Fibroblast of skin of right biceps (primary cell): Measurements from ENCODE around the gene KRTAP2-3.
"Not testable (repeated sequence)": the region's sequence is repeated elsewhere in the genome, so short reads cannot be mapped to it uniquely, and the experiment has no call there.

Experiments used
- DNase-seq: peaks from one replicate; pipeline ENCODE4 v3.0.0-alpha.2; 2013

KRTAP2-3 gene

GRCh38 chr17:41065829-41066624 lies 6.1 kb upstream of the KRTAP2-3 start, which contains the start of gene KRTAP2-4:
TSS of gene KRTAP2-4 (minus strand) at chr17:41065879. CDS start at chr17:41065845, 34 bp downstream.
- peak; percentile 92 for DNase-seq

DNA sequence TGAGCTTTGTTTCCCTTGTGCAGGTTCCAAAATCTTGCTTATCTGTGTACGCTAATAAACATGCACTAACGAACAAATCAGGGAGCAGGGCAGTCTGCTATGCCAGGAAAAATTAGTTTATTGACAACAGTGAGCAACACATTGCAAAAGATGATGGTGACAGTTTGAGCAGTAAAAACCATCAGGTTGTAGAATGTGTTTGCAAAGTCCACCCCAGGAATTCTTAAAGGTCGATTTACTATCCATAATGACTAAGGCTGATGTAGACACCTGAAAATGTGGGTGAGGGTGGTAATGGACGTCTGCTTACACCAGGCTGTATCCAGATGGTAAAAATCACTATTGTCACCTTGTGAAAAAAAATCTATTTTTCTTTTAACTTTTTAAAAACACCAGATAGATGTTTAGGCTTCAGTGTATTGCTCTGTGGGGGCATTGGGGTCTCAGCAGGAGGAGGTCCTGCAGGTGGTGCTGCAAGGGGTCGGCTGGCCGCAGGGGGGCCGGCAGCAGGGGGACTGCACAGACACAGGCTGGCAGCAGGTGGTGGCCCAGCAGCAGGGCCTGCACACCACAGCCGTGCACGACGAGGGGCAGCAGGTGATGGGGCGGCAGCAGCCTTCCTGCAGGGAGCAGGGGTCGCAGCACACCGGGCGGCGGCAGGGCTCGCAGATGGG lies 5.2 kb upstream of the KRTAP2-3 start:
- not testable (repeated sequence) for DNase-seq

GRCh38 chr17:41064301-41064700 lies 4.4 kb upstream of the KRTAP2-3 start:
- no peak for DNase-seq

DNA sequence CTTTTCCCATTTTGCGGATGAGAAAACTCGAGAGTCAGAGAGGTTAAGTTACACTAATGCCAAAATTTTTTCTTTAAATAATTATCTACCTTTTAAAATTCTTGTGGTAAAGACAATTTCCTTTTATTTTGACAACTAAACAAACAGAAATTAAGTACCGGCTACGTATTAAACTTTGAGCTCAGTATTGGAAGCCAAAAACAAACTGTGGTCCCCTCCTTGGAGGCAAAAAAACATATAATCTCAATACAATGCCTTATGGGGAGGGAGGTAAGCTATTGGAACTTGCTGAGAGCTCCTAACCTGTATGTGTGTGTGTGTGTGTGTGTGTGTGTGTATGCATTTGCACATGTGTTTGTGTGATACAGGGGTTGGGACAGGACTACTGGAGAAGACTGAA lies 3.5 kb upstream of the KRTAP2-3 start:
- no peak for DNase-seq

- DNase-seq = peak; percentile 98
These were observed 2.0 kb upstream of the KRTAP2-3 start for GRCh38 chr17:41061964-41062363.

GRCh38 chr17:41059276-41060051 lies 450 bp downstream of the KRTAP2-3 start:
- DNase-seq = peak; percentile 96

- DNase-seq = no peak
These were observed 1.2 kb downstream of the KRTAP2-3 start for GRCh38 chr17:41058741-41059140.

GRCh38 chr17:41057547-41057946 lies 2.4 kb downstream of the KRTAP2-3 start:
- DNase-seq = no peak

- not testable (repeated sequence) for DNase-seq
These were observed 4.8 kb downstream of the KRTAP2-3 start, which contains the start of gene KRTAP2-2 for GRCh38 chr17:41055130-41055529. TSS of gene KRTAP2-2 (minus strand) at chr17:41055230. CDS start at chr17:41055211, 19 bp downstream.

- DNase-seq = not testable (repeated sequence)
These were observed 5.4 kb downstream of the KRTAP2-3 start for GRCh38 chr17:41054556-41054955.

DNA sequence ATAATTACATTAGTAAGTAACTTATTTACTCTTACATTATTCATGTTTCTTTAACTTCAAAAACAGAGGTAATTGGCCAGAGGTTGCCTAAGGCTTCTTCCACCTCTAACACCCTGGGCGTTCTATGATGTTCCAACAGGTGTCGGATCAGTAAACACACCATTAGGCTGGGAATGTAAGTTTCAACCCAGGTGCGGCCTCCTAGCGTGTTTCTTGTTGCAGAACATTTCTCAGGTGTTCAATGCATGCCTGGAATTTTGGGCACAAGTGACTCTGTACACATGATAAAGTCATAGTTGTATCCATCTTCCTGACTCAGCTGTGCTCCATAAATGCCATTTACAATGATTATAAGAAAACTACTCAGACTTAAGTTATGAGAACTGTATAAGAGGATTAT lies 5.9 kb downstream of the KRTAP2-3 start:
- no peak for DNase-seq

DNA sequence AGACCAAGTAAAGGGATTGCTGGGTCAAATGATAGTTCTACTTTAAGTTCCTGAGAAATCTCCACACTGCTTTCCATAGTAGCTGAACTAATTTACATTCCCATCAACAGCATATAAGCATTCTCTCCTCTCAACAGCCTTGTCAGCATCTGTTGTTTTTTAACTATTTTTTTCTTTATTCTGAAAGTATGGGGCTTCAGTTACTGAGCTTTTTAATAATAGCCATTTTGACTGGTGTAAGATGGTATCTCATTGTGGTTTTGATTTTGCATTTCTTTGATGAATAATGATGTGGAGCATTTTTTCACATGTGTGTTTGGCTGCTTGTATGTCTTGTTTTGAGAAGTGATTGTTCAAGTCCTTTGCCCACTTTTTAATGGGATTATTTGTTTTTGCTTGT lies 7.3 kb downstream of the KRTAP2-3 start:
- peak; percentile 68 for DNase-seq

DNA sequence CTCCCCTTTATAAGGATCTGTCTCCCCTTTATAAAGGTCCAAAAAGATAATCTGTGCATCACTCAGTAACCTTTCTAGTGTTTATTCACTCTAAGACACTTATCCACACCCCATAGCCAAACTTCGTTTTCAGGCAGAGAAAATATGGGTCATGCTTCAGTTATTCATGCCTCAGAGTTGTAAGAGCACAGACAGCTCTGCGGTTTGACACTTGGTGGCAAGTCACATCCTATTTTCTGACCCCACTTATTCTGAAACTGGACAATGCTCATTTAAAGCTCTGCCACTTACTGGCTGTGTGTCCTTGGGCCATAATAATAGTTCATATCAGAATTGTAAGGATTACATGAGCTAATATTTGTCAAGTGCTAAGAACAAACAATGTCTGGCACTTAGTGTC lies 10.8 kb downstream of the KRTAP2-3 start:
- peak; percentile 70 for DNase-seq

DNA sequence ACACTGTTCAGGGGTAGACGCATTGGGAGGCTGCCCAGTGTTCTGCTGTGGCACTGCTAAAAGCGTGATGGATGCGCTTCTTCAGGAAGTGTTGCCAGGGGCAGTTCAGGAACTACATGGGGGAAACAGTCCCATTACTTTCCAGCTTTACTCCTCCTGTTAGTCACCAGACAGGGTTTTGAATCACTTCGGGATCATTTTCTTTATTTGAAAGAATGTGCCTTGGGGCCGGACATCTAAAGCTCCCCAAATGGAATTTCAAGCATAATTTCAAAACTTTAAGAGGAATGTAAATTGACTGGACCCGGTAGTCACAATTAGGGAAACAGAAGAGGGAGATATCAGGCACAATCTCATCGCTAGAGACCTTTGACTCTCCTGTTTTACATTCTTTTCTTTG lies 11.5 kb downstream of the KRTAP2-3 start:
- peak; percentile 80 for DNase-seq

DNA sequence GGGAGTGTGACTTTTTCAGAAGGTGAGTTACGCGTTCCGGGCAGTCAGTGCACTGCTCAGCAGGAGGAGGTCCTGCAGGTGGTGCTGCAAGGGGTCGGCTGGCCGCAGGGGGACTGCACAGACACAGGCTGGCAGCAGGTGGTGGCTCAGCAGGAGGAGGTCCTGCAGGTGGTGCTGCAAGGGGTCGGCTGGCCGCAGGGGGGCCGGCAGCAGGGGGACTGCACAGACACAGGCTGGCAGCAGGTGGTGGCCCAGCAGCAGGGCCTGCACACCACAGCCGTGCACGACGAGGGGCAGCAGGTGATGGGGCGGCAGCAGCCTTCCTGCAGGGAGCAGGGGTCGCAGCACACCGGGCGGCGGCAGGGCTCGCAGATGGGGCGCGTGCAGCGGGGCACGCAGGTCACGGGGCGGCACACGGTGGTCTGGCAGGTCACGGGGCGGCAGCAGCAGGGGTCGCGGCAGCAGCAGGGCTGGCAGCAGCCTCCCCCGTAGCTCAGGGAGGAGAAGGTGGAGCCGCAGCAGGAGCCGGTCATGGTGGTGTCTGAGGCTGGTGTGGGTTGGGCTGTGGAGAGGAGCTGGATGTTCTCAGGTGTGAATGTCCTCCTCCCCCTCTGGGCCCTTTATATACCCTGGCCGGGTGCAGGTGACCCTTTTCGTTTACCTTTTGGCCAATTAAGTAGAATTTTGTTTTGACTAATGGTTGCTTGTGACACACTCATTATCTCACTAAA lies 13.0 kb downstream of the KRTAP2-3 start, which contains the start of gene KRTAP2-1:
Gene KRTAP2-1, minus strand, starts transcription at position 582 of the 731 bp plus-strand sequence. Its CDS starts 49 bp downstream, at position 533.
- not testable (repeated sequence) for DNase-seq

- no peak for DNase-seq
These were observed 17.0 kb downstream of the KRTAP2-3 start for GRCh38 chr17:41042953-41043352.

DNA sequence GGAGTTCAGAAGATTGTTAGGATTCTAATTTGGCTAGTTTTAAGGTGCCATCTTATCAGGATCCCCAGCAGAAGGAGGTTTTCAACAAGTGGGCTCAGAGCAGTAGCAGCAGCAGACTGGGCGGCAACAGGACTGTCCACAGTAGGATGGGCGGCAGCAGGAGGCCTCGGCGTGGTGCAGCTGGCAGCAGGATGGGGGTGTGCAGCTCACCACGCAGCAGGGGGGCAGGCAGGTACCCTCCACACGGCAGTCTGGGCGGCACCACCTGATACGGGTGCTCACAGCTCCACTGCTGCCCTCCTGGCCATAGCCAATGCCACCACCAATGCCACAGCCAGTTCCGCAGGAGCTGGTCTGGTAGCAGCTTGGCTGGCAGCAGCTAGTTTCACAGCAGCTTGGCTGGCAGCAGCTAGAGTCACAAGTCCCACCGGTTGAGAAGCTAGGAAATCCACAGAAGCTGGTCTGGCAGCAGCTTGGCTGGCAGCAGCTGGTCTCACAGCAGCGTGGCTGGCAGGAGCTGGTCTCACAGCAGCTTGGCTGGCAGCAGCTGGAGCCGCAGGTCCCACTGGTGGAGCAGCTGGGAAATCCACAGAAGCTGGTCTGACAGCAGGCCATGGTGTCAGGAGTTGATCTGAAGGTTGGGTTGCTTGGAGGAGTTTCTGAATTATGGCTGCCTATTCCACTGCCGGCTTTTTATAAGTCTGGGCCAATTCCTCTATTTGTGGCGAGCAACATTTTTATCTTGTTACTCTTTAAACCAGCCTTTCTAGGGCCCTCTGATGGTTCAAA lies 18.9 kb downstream of the KRTAP2-3 start, which contains the start of gene KRTAP1-1:
Gene KRTAP1-1, minus strand, starts transcription at position 668 of the 789 bp plus-strand sequence. Its CDS starts 53 bp downstream, at position 615.
- DNase-seq = not testable (repeated sequence)

GRCh38 chr17:41037853-41038350 lies 22.0 kb downstream of the KRTAP2-3 start:
- no peak for DNase-seq

GRCh38 chr17:41034346-41034935 lies 25.5 kb downstream of the KRTAP2-3 start, which contains the start of gene KRTAP1-3:
TSS of gene KRTAP1-3 (minus strand) at chr17:41034874. CDS start at chr17:41034821, 53 bp downstream.
- not testable (repeated sequence) for DNase-seq

- DNase-seq = no peak
These were observed 30.2 kb downstream of the KRTAP2-3 start, which contains the start of gene KRTAP1-4 for GRCh38 chr17:41029633-41030245. TSS of gene KRTAP1-4 (minus strand) at chr17:41030195. CDS start at chr17:41030078, 117 bp downstream.
